Subcutaneous adipose tissue (tissue), 4 donors: Measurements from ENCODE around the gene PIGW. TPM values are rescaled to one million over a fixed set of nuclear protein-coding genes. Genes with fewer than 3 reads are reported as not detected.

Source experiments
- CTCF ChIP-seq: fragments of 450-650 bp; IDR thresholded peaks from one replicate; pipeline ENCODE4 v1.5.1; 2016; ENCODE audit warnings: low read depth, mild to moderate bottlenecking, control low read depth, antibody characterized with exemption, moderate library complexity
- total RNA-seq, 4 donors: library from RNA; depleted of rRNA; stranded (reverse); fragments of >200 nt; gene quantifications; one replicate each; pipeline ENCODE4 v1.1.0, GENCODE V29; 2016

Gene PIGW
- 10 to 100 TPM in 1 of 4 donors, 1 to 10 TPM in 3; 1.7 to 10.1 (median 3.3) TPM for total RNA-seq

- no peak for TF ChIP-seq CTCF
Observed at GRCh38 chr17:36534840-36535668, at the start of gene PIGW, which contains the start of gene MYO19. Gene PIGW, plus strand, starts transcription at chr17:36534987. Its CDS starts 2,115 bp downstream, at chr17:36537102. Gene MYO19, minus strand, starts transcription at chr17:36534868. Its CDS starts 2,330 bp downstream, at chr17:36532538.

- no peak for TF ChIP-seq CTCF
Observed at GRCh38 chr17:36485027-36485426, 49.8 kb upstream of the PIGW start.

GRCh38 chr17:36485805-36486203, 49.0 kb upstream of the PIGW start:
- no peak for TF ChIP-seq CTCF

- no peak for TF ChIP-seq CTCF
Observed at GRCh38 chr17:36486204-36487194, 48.3 kb upstream of the PIGW start, which contains the start of gene ZNHIT3. Gene ZNHIT3, plus strand, starts transcription at chr17:36486681. Its CDS starts 19 bp downstream, at chr17:36486700.

- TF ChIP-seq CTCF, result no peak
Observed at GRCh38 chr17:36493956-36494355, 40.8 kb upstream of the PIGW start.

GRCh38 chr17:36494674-36495073, 40.1 kb upstream of the PIGW start:
- TF ChIP-seq CTCF, result no peak

GRCh38 chr17:36495076-36495578, 39.7 kb upstream of the PIGW start:
- TF ChIP-seq CTCF, result no peak
